PC-3 (cell line): ENCODE measurements around the gene BDH1. TPM values are rescaled to one million over a fixed set of nuclear protein-coding genes. Genes with fewer than 3 reads are reported as not detected.

Experiments
- ATAC-seq: fragments of 200-7000 bp; cut with Tn5 transposase; 2 replicates; pipeline ENCODE4 v1.9.1; 2020; ENCODE audit warnings: mild to moderate bottlenecking, moderate library complexity
- BruUV-seq: library from RNA; stranded (reverse); fragments of 400-500 nt; replicated peaks from 2 replicates; lab custom pipeline; 2021; lab: Mats Ljungman, UMichigan
- CTCF ChIA-PET: fragments of 300-600 bp; sonication (Branson Sonifier 250); formaldehyde crosslinking; loops from one replicate; lab custom pipeline; 2022; ENCODE audit warnings: antibody characterized with exemption; lab: Charles Lee
- POLR2A ChIA-PET: fragments of 300-600 bp; sonication (Branson Sonifier 250); formaldehyde crosslinking; loops from one replicate; lab custom pipeline; 2022; ENCODE audit warnings: antibody characterized with exemption; ENCODE audit not compliant: unreplicated experiment; lab: Charles Lee
- DNase-seq: peaks from one replicate; pipeline ENCODE4 v3.0.0-alpha.2; 2015
- H2AFZ ChIP-seq: fragments of 300-600 bp; sonication (generic); 2 replicates; pipeline ENCODE4 v1.6.0; 2016; ENCODE audit warnings: antibody characterized with exemption, low read length
- H3F3A ChIP-seq: fragments of 300-600 bp; sonication (generic); one replicate; pipeline ENCODE4 v1.6.0; 2017; ENCODE audit warnings: antibody characterized with exemption, low read length, control low read depth, mild to moderate bottlenecking; ENCODE audit not compliant: unreplicated experiment
- H3K27ac ChIP-seq: fragments of 300-600 bp; sonication (generic); 2 replicates; pipeline ENCODE4 v1.5.1; 2016; ENCODE audit warnings: mild to moderate bottlenecking, low read length
- H3K27me3 ChIP-seq: fragments of 300-600 bp; sonication (generic); 2 replicates; pipeline ENCODE4 v1.6.1; 2016; ENCODE audit warnings: low read length, mixed read lengths
- H3K36me3 ChIP-seq: fragments of 300-600 bp; sonication (generic); 2 replicates; pipeline ENCODE4 v1.6.1; 2016; ENCODE audit warnings: low read depth, mixed run types, low read length, mixed read lengths
- H3K4me1 ChIP-seq: fragments of 300-600 bp; sonication (generic); 2 replicates; pipeline ENCODE4 v1.5.1; 2016; ENCODE audit warnings: low read length; ENCODE audit not compliant: insufficient read depth
- H3K4me2 ChIP-seq: fragments of 300-600 bp; sonication (generic); 2 replicates; pipeline ENCODE4 v1.6.0; 2016; ENCODE audit warnings: low read length
- H3K4me3 ChIP-seq: fragments of 300-600 bp; sonication (generic); 2 replicates; pipeline ENCODE4 v1.5.1; 2016; ENCODE audit warnings: mild to moderate bottlenecking, low read length, mixed read lengths
- H3K79me2 ChIP-seq: fragments of 300-600 bp; sonication (generic); 2 replicates; pipeline ENCODE4 v1.6.1; 2017; ENCODE audit warnings: low read length, mixed read lengths
- H3K9ac ChIP-seq: fragments of 300-600 bp; sonication (generic); 2 replicates; pipeline ENCODE4 v1.6.0; 2016; ENCODE audit warnings: mild to moderate bottlenecking, low read length
- H3K9me2 ChIP-seq: fragments of 300-600 bp; sonication (generic); replicated peaks from 2 replicates; pipeline ENCODE4 v1.6.1; 2016; ENCODE audit warnings: mixed run types, low read length, mixed read lengths
- H3K9me3 ChIP-seq: fragments of 300-600 bp; sonication (generic); 2 replicates; pipeline ENCODE4 v1.6.1; 2016; ENCODE audit warnings: low read length, mixed read lengths
- H4K20me1 ChIP-seq: fragments of 300-600 bp; sonication (generic); 2 replicates; pipeline ENCODE4 v1.6.1; 2016; ENCODE audit warnings: low read length, mixed read lengths
- CTCF ChIP-seq: fragments of 300-600 bp; sonication (generic); conservative IDR thresholded peaks from 2 replicates; pipeline ENCODE4 v1.5.1; 2017; ENCODE audit warnings: antibody characterized with exemption, low read depth, mild to moderate bottlenecking, low read length
- EZH2 ChIP-seq: fragments of 300-600 bp; sonication (generic); IDR thresholded peaks from one replicate; pipeline ENCODE4 v1.6.1; 2017; ENCODE audit warnings: antibody characterized with exemption, mild to moderate bottlenecking, low read length; ENCODE audit not compliant: unreplicated experiment
- EZH2phosphoT487 ChIP-seq: fragments of 300-600 bp; sonication (generic); IDR thresholded peaks from 2 replicates; pipeline ENCODE4 v1.6.1; 2018; ENCODE audit warnings: mild to moderate bottlenecking, antibody characterized with exemption, low read length, borderline replicate concordance
- intact Hi-C: fragments of 100-400 bp; cut with micrococcal nuclease; formaldehyde crosslinking; loops from 2 replicates; pipeline ENCODE4 v1.9.0; 2023
- total RNA-seq: library from RNA; depleted of rRNA; stranded (reverse); fragments of >200 nt; gene quantifications from 2 replicates; pipeline ENCODE4 v1.2.3, GENCODE V29; 2014

The BDH1 gene
- total RNA-seq, 1 experiment from 2014 or later, result 10.6 TPM

- Histone ChIP-seq H4K20me1 (no peaks in the 10 kb centered on the region), H3F3A (no peaks in the 10 kb centered on the region), H3K27ac (peak overlapping the region; percentile 39), H3K36me3 (no peaks in the 10 kb centered on the region), H3K9ac (peak overlapping the region; percentile 67), H3K27me3 (no peaks in the 10 kb centered on the region), H3K79me2 (no peaks in the 10 kb centered on the region), H3K9me2 (no peaks in the 10 kb centered on the region), H3K4me1 (peaks cover 7% of the 10 kb centered on the region), H3K4me3 (peak overlapping the region; percentile 87), H2AFZ (peak overlapping the region; percentile 98), H3K4me2 (peak overlapping the region; percentile 98), H3K9me3 (no peaks in the 10 kb centered on the region)
- no TSS peak for BruUV-seq
- no peak for TF ChIP-seq EZH2
- no peak for TF ChIP-seq EZH2phosphoT487
- peak; percentile 71 for TF ChIP-seq CTCF
- peak; percentile 98 for DNase-seq
- ATAC-seq, result peak; percentile 98
- CTCF ChIA-PET, result interaction anchor here (0.7 kb wide), 1 partner anchor 56 kb away, joined by 4 read pairs; no protein-coding TSS in a partner anchor
- intact Hi-C loops, result loop anchor here (2.0 kb wide), 1 partner anchor 38 kb away; no protein-coding TSS in a partner anchor
- POLR2A ChIA-PET, result interaction anchor here (0.6 kb wide), 1 partner anchor 40 kb away, joined by 8 read pairs; no protein-coding TSS in a partner anchor
Measured at GRCh38 chr3:197554562-197555280, 1.0 kb downstream of the BDH1 start.

GRCh38 chr3:197554196-197554561, 1.6 kb downstream of the BDH1 start:
- Histone ChIP-seq H3K9me3 (no peaks in the 10 kb centered on the region), H3K79me2 (no peaks in the 10 kb centered on the region), H3K9me2 (no peaks in the 10 kb centered on the region), H3K4me1 (peaks cover 7% of the 10 kb centered on the region), H3K4me2 (peak overlapping the region; percentile 98), H3K27me3 (no peaks in the 10 kb centered on the region), H4K20me1 (no peaks in the 10 kb centered on the region), H3K36me3 (no peaks in the 10 kb centered on the region), H3K4me3 (peak overlapping the region; percentile 87), H2AFZ (peak overlapping the region; percentile 97), H3F3A (no peaks in the 10 kb centered on the region), H3K27ac (peak overlapping the region; percentile 39), H3K9ac (peak overlapping the region; percentile 67)
- ATAC-seq (no peak; the same call in 1 of the 2 replicates), DNase-seq (no peak)
- intact Hi-C loops, result loop anchor here (2.0 kb wide), 1 partner anchor 37 kb away; no protein-coding TSS in a partner anchor
- TF ChIP-seq EZH2phosphoT487 (no peak), EZH2 (no peak), CTCF (no peak)
- BruUV-seq, result TSS peak; percentile 38
- POLR2A ChIA-PET, result interaction anchor here (0.6 kb wide), 1 partner anchor 39 kb away, joined by 8 read pairs; no protein-coding TSS in a partner anchor
- CTCF ChIA-PET, result interaction anchor here (0.7 kb wide), 1 partner anchor 56 kb away, joined by 4 read pairs; no protein-coding TSS in a partner anchor

GRCh38 chr3:197552198-197552597, 3.6 kb downstream of the BDH1 start:
- H3K4me2 ChIP-seq, result no peak overlapping the region
- intact Hi-C loops, result no loop called here
- no peaks in the 10 kb centered on the region for H3K79me2 ChIP-seq
- no peaks in the 10 kb centered on the region for H3K9me2 ChIP-seq
- no peaks in the 10 kb centered on the region for H3K9me3 ChIP-seq
- H2AFZ ChIP-seq, result no peak overlapping the region
- no peak overlapping the region for H3K9ac ChIP-seq
- TF ChIP-seq EZH2phosphoT487 (no peak), EZH2 (no peak), CTCF (no peak)
- peaks cover 7% of the 10 kb centered on the region for H3K4me1 ChIP-seq
- ChIA-PET CTCF (no interaction called here), POLR2A (no interaction called here)
- BruUV-seq, result no TSS peak
- H3F3A ChIP-seq, result no peaks in the 10 kb centered on the region
- H3K27ac ChIP-seq, result no peak overlapping the region
- H4K20me1 ChIP-seq, result no peaks in the 10 kb centered on the region
- H3K36me3 ChIP-seq, result no peaks in the 10 kb centered on the region
- no peaks in the 10 kb centered on the region for H3K27me3 ChIP-seq
- no peak overlapping the region for H3K4me3 ChIP-seq
- ATAC-seq, result no peak
- DNase-seq, result no peak
